BLaER1 (cell line): ENCODE results near the gene FAM83F.

ENCODE experiments used
- H3K27ac ChIP-seq: shearing (Covaris generic); formaldehyde crosslinking; 2 replicates; pipeline ENCODE4 v1.8.1; 2022
- H3K27me3 ChIP-seq: shearing (Covaris generic); formaldehyde crosslinking; 2 replicates; pipeline ENCODE4 v1.8.1; 2022
- H3K36me3 ChIP-seq: shearing (Covaris generic); formaldehyde crosslinking; 2 replicates; pipeline ENCODE4 v1.8.1; 2022
- H3K4me1 ChIP-seq: shearing (Covaris generic); formaldehyde crosslinking; 2 replicates; pipeline ENCODE4 v1.8.1; 2022
- H3K4me2 ChIP-seq: shearing (Covaris generic); formaldehyde crosslinking; 2 replicates; pipeline ENCODE4 v1.8.1; 2022
- H3K4me3 ChIP-seq: shearing (Covaris generic); formaldehyde crosslinking; 2 replicates; pipeline ENCODE4 v1.8.1; 2022
- H3K9ac ChIP-seq: shearing (Covaris generic); formaldehyde crosslinking; 2 replicates; pipeline ENCODE4 v1.8.1; 2022
- H3K9me3 ChIP-seq: shearing (Covaris generic); formaldehyde crosslinking; 2 replicates; pipeline ENCODE4 v1.8.1; 2022
- H4K20me1 ChIP-seq: shearing (Covaris generic); formaldehyde crosslinking; 2 replicates; pipeline ENCODE4 v1.8.1; 2022
- Cebpa-rat ChIP-seq: shearing (Covaris generic); IDR thresholded peaks from 2 replicates; pipeline ENCODE4 v1.8.1; 2022

Gene FAM83F

GRCh38 chr22:40053460-40053859, 58.7 kb downstream of the FAM83F start:
- H3K36me3 ChIP-seq, result peaks cover 9% of the 10 kb centered on the region; the same call in 1 of the 2 replicates
- no peak for TF ChIP-seq Cebpa-rat
- peaks cover 100% of the 10 kb centered on the region for H4K20me1 ChIP-seq
- no peaks in the 10 kb centered on the region for H3K9me3 ChIP-seq
- no peaks in the 10 kb centered on the region for H3K27me3 ChIP-seq
- peaks cover 58% of the 10 kb centered on the region for H3K4me1 ChIP-seq
- no peak overlapping the region for H3K27ac ChIP-seq
- no peak overlapping the region for H3K4me3 ChIP-seq
- H3K9ac ChIP-seq, result no peak overlapping the region
- H3K4me2 ChIP-seq, result no peak overlapping the region

GRCh38 chr22:40054486-40054885, 59.7 kb downstream of the FAM83F start:
- peaks cover 9% of the 10 kb centered on the region; the same call in 1 of the 2 replicates for H3K36me3 ChIP-seq
- H4K20me1 ChIP-seq, result peaks cover 100% of the 10 kb centered on the region
- TF ChIP-seq Cebpa-rat, result no peak
- H3K9me3 ChIP-seq, result no peaks in the 10 kb centered on the region
- no peaks in the 10 kb centered on the region for H3K27me3 ChIP-seq
- H3K27ac ChIP-seq, result no peak overlapping the region
- no peak overlapping the region for H3K4me3 ChIP-seq
- H3K4me1 ChIP-seq, result peaks cover 48% of the 10 kb centered on the region
- H3K4me2 ChIP-seq, result no peak overlapping the region
- no peak overlapping the region for H3K9ac ChIP-seq

- Histone ChIP-seq H3K9ac (no peak overlapping the region), H3K4me1 (peaks cover 40% of the 10 kb centered on the region), H3K27ac (no peak overlapping the region), H3K4me2 (no peak overlapping the region), H4K20me1 (peaks cover 100% of the 10 kb centered on the region), H3K27me3 (no peaks in the 10 kb centered on the region), H3K36me3 (peaks cover 9% of the 10 kb centered on the region; the same call in 1 of the 2 replicates), H3K9me3 (no peaks in the 10 kb centered on the region), H3K4me3 (no peak overlapping the region)
- TF ChIP-seq Cebpa-rat, result no peak
Measured at GRCh38 chr22:40055143-40055883, 60.6 kb downstream of the FAM83F start.

- Histone ChIP-seq H3K27ac (no peak overlapping the region), H4K20me1 (peaks cover 100% of the 10 kb centered on the region), H3K4me1 (peaks cover 31% of the 10 kb centered on the region), H3K4me3 (no peak overlapping the region), H3K36me3 (peaks cover 9% of the 10 kb centered on the region; the same call in 1 of the 2 replicates), H3K9ac (no peak overlapping the region), H3K9me3 (no peaks in the 10 kb centered on the region), H3K4me2 (no peak overlapping the region), H3K27me3 (no peaks in the 10 kb centered on the region)
- TF ChIP-seq Cebpa-rat, result no peak
Measured at GRCh38 chr22:40056154-40056553, 61.4 kb downstream of the FAM83F start.

GRCh38 chr22:40056559-40056958, 61.8 kb downstream of the FAM83F start:
- H3K4me2 ChIP-seq, result no peak overlapping the region
- TF ChIP-seq Cebpa-rat, result no peak
- H3K4me1 ChIP-seq, result peaks cover 27% of the 10 kb centered on the region
- no peak overlapping the region for H3K27ac ChIP-seq
- H3K36me3 ChIP-seq, result peaks cover 9% of the 10 kb centered on the region; the same call in 1 of the 2 replicates
- H3K27me3 ChIP-seq, result no peaks in the 10 kb centered on the region
- H4K20me1 ChIP-seq, result peaks cover 99% of the 10 kb centered on the region
- H3K9me3 ChIP-seq, result no peaks in the 10 kb centered on the region
- no peak overlapping the region for H3K4me3 ChIP-seq
- no peak overlapping the region for H3K9ac ChIP-seq

GRCh38 chr22:40057652-40058051, 62.9 kb downstream of the FAM83F start:
- Histone ChIP-seq H3K9me3 (no peaks in the 10 kb centered on the region), H3K4me1 (peaks cover 18% of the 10 kb centered on the region), H3K36me3 (peaks cover 9% of the 10 kb centered on the region; the same call in 1 of the 2 replicates), H3K27ac (no peak overlapping the region), H3K27me3 (no peaks in the 10 kb centered on the region), H3K4me3 (no peak overlapping the region), H3K4me2 (no peak overlapping the region), H3K9ac (no peak overlapping the region), H4K20me1 (peaks cover 99% of the 10 kb centered on the region)
- TF ChIP-seq Cebpa-rat, result no peak

- H3K27me3 ChIP-seq, result no peaks in the 10 kb centered on the region
- TF ChIP-seq Cebpa-rat, result no peak
- no peaks in the 10 kb centered on the region for H3K9me3 ChIP-seq
- peaks cover 18% of the 10 kb centered on the region for H3K4me1 ChIP-seq
- no peak overlapping the region for H3K27ac ChIP-seq
- no peak overlapping the region for H3K4me3 ChIP-seq
- H3K9ac ChIP-seq, result no peak overlapping the region
- H3K36me3 ChIP-seq, result peaks cover 9% of the 10 kb centered on the region; the same call in 1 of the 2 replicates
- H3K4me2 ChIP-seq, result no peak overlapping the region
- H4K20me1 ChIP-seq, result peaks cover 99% of the 10 kb centered on the region
Measured at GRCh38 chr22:40058265-40058664, 63.5 kb downstream of the FAM83F start.

GRCh38 chr22:40065981-40066380, 71.2 kb downstream of the FAM83F start:
- Histone ChIP-seq H3K9ac (no peak overlapping the region), H3K36me3 (no peaks in the 10 kb centered on the region), H3K9me3 (no peaks in the 10 kb centered on the region), H3K4me3 (no peak overlapping the region), H3K4me1 (peaks cover 5% of the 10 kb centered on the region; the same call in 1 of the 2 replicates), H4K20me1 (peaks cover 99% of the 10 kb centered on the region), H3K4me2 (no peak overlapping the region), H3K27ac (no peak overlapping the region), H3K27me3 (no peaks in the 10 kb centered on the region)
- no peak for TF ChIP-seq Cebpa-rat

GRCh38 chr22:40067639-40068038, 72.9 kb downstream of the FAM83F start:
- Histone ChIP-seq H3K9ac (no peak overlapping the region), H4K20me1 (peaks cover 100% of the 10 kb centered on the region), H3K4me1 (peaks cover 8% of the 10 kb centered on the region; the same call in 1 of the 2 replicates), H3K4me3 (no peak overlapping the region), H3K27ac (no peak overlapping the region), H3K4me2 (no peak overlapping the region), H3K27me3 (no peaks in the 10 kb centered on the region), H3K36me3 (no peaks in the 10 kb centered on the region), H3K9me3 (no peaks in the 10 kb centered on the region)
- TF ChIP-seq Cebpa-rat, result no peak

GRCh38 chr22:40070701-40071100, 75.9 kb downstream of the FAM83F start:
- Histone ChIP-seq H4K20me1 (peaks cover 99% of the 10 kb centered on the region), H3K4me3 (no peak overlapping the region), H3K36me3 (no peaks in the 10 kb centered on the region), H3K9ac (no peak overlapping the region), H3K27me3 (no peaks in the 10 kb centered on the region), H3K9me3 (no peaks in the 10 kb centered on the region), H3K27ac (no peak overlapping the region), H3K4me1 (peaks cover 8% of the 10 kb centered on the region; the same call in 1 of the 2 replicates), H3K4me2 (no peak overlapping the region)
- TF ChIP-seq Cebpa-rat, result no peak
